ENCODE measurements around the gene NUDT4. TPM values are rescaled to one million over a fixed set of nuclear protein-coding genes. Genes with fewer than 3 reads are reported as not detected.
A peak's percentile ranks its signal among the peaks of the same experiment; 100 is the strongest.

NUDT4 gene
- total and polyA plus RNA-seq, 2 of the 13 experiments (the other 11 are each of a cell fraction or from before 2014, with no cell fraction given) = 37.3 to 70.1 TPM

GRCh38 chr12:93441617-93442410 is 64.1 kb downstream of the NUDT4 start, which contains the start of gene UBE2N (continued):
- TF ChIP-seq ZNF318 (CRISPR knock-in tag; IDR thresholded peaks at IDR 0.05) (0 out of 2 replicates have a peak, but pooled peaks have one; percentile 20), PBX3 (CRISPR knock-in tag; IDR thresholded peaks at IDR 0.05; ENCODE audit: borderline replicate concordance) (0 out of 2 replicates have a peak, but pooled peaks have one; percentile 15), RFXANK (CRISPR knock-in tag; IDR thresholded peaks at IDR 0.05) (peak; percentile 77; the same call in 1 of the 2 replicates), SAFB2 (CRISPR knock-in tag; IDR thresholded peaks at IDR 0.05; ENCODE audit: borderline replicate concordance, low read depth) (peak; percentile 89; the same call in 1 of the 2 replicates), SMC3 (IDR thresholded peaks at IDR 0.05; ENCODE audit: low read length) (no peak), TBP (CRISPR knock-in tag; IDR thresholded peaks at IDR 0.05) (no peak), KLF16 (CRISPR knock-in tag; IDR thresholded peaks at IDR 0.05) (peak in 1 of 2 experiments; percentile 45; a peak in 2 of 4 replicates), RFX1 (IDR thresholded peaks at IDR 0.05) (no peak), ZNF18 (CRISPR knock-in tag; IDR thresholded peaks at IDR 0.05; ENCODE audit: insufficient replicate concordance) (peak; percentile 74), BHLHE40 (IDR thresholded peaks at IDR 0.05; ENCODE audit: low read length) (peak; percentile 58; the same call in 1 of the 2 replicates), HOXA9 (CRISPR knock-in tag; IDR thresholded peaks at IDR 0.05; ENCODE audit: borderline replicate concordance) (peak; percentile 54; the same call in 1 of the 2 replicates), FUBP1 (CRISPR knock-in tag; IDR thresholded peaks at IDR 0.05; ENCODE audit: borderline replicate concordance) (no peak), CBX5 (CRISPR knock-in tag; IDR thresholded peaks at IDR 0.05; ENCODE audit: borderline replicate concordance) (no peak; the same call in 1 of the 2 replicates), ZBTB7A (CRISPR knock-in tag; IDR thresholded peaks at IDR 0.05) (peak; percentile 59; the same call in 1 of the 2 replicates)

Data from HepG2 (cell line).